NCI-H345 (cell line): Measurements from ENCODE around the gene MTARC2.

Experiments used
- DNase-seq: peaks from one replicate; lab custom pipeline; 2025; lab: John Stamatoyannopoulos, UW

MTARC2 gene

DNA sequence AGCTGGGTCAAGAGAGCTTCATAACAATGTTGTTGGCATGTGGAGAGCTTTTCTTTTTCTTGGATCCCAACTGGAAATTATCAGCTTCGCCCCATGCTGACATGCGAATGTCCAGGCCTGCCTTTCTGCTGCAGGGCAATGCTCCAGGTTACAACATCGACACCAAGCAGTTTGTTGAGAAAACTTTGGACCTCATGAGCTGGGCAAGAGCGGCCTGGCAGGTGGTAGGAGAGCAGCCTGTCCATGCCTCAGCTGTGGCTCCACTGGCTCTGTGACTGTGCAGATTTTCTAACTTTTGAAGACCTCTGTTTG, 80.0 kb downstream of the MTARC2 start:
- no peak for DNase-seq

DNA sequence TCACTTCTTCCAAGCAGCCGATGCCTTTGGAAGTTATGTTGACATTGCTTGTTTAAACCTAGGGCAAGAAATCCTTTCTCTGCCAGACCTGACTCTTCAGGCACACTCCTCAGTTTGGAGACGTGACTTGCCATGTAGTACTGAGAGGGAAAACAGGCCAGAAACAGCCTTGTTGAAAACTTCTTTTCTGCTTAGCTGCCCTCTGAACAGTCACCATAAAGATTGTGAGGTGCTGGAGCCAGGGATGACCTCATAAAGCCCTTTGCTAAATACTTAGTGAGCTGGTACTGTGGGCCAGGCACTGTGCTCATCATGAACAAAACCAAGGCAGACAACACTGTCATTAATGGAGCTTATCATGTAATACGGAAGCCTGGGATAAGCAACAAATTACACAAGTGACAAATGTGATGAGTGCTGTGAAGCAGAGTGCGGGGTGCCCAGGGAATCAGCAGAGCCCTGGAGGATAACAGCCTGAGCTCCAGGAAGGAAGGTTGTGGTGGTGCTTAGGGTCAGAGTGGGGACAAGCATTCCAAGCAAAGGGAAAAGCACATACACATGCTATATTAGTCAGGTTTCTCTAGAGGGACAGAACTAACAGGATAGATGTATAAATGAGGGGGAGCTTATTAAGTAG, 80.9 kb downstream of the MTARC2 start:
- DNase-seq: no peak

DNA sequence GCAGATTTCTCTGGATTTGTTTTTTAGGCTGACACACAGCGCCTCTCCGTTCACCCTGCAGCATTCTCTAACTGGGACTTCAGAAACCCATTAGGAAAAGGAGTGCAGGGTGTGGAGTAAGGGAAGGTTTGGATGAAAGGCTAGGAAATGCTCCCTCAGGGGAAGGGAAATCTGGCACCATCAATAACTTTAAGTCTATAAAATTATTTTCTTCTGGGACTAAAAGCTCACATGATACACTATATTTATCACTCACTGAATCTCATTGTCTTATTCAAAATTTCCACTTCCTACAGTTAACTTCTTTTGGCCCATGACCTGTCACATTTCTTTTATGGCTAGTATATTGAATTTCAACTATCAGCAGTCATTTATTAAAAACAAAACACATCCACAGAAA, 85.3 kb downstream of the MTARC2 start:
- no peak for DNase-seq
